ENCODE results near the gene UBFD1.

GRCh38 chr16:23539984-23540816 lies 17.3 kb upstream of the UBFD1 start:
- TF ChIP-seq CTCF (IDR thresholded peaks at IDR 0.05) (no peak), ZFX (IDR thresholded peaks at IDR 0.05; ENCODE audit: borderline replicate concordance) (no peak)

All from 22Rv1 (cell line).